ENCODE results near the gene TLE5. TPM values are rescaled to one million over a fixed set of nuclear protein-coding genes. Genes with fewer than 3 reads are reported as not detected.
A peak's percentile ranks its signal among the peaks of the same experiment; 100 is the strongest.

The TLE5 gene
- total RNA-seq, 3 donors from 2014 or later (not counting 1 experiment from before 2014, with no cell fraction given) = 943 to 1,012 (median 968) TPM

DNA sequence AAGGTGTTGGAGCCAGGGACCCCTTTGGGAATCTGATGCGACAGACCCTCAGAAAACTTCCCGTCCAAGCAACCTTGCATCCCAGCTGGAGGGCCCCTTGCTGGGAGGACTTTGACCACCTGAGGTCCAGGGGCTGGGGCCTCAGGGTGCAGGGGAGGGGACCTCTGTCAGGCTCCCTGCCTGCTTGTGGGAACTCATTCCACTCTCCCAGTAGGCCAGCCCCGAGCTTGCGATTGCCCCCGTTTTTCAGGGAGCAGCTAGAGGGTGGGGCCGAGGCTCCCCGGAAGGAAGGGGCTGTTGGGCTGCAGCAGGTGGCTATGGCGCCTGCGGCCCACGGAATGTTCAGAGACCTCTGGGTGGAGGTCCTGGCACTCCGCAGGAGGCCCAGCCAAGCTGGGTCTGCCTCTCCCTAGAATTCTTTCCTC, 34.6 kb upstream of the TLE5 start:
- TF ChIP-seq, protein P1, sequence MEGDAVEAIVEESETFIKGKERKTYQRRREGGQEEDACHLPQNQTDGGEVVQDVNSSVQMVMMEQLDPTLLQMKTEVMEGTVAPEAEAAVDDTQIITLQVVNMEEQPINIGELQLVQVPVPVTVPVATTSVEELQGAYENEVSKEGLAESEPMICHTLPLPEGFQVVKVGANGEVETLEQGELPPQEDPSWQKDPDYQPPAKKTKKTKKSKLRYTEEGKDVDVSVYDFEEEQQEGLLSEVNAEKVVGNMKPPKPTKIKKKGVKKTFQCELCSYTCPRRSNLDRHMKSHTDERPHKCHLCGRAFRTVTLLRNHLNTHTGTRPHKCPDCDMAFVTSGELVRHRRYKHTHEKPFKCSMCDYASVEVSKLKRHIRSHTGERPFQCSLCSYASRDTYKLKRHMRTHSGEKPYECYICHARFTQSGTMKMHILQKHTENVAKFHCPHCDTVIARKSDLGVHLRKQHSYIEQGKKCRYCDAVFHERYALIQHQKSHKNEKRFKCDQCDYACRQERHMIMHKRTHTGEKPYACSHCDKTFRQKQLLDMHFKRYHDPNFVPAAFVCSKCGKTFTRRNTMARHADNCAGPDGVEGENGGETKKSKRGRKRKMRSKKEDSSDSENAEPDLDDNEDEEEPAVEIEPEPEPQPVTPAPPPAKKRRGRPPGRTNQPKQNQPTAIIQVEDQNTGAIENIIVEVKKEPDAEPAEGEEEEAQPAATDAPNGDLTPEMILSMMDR (IDR thresholded peaks at IDR 0.05) = no peak
- DNase-seq = no peak

DNA sequence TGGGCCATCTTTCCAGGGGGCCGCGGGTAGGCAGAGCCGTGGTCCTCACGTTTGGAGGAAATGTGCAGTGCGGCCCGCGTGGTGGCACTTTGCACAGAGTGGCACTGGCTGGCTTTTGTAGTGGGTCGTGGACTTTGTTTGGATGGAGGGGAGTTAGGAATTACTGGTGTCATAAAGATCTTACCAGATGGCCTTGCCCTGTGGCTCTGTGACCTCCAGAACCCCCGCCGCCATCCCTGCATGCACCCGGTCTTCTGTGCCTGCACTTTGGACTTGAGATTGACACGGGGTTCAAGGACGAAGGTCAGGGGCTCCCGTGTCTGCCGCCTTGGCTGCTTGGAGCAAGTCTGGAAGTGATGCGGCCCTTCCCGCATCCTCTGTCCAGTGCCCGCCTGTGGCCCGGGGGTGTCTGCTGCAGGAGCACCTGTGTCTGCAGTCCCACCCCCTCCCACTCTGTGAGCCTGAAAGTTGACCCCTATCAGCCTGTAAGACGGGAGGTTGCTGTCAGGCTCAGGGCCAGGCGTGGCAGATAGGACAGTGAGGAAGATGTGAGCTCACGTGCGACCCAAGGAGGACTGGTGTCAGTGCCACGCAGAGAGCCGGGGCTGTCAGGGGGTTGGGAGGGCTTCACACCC, 34.1 kb upstream of the TLE5 start:
- H3K9me3 Mint-ChIP-seq = no peaks in the 10 kb centered on the region
- no peaks in the 10 kb centered on the region for H3K36me3 Mint-ChIP-seq
- Histone ChIP-seq H3K27ac (ENCODE audit: low read length) (no peak overlapping the region), H3K4me3 (ENCODE audit: low read length) (no peak overlapping the region), H3K36me3 (ENCODE audit: control insufficient read depth, insufficient read depth, low read length) (no peaks in the 10 kb centered on the region), H3K4me1 (ENCODE audit: control insufficient read depth, insufficient read depth, low read length) (peaks cover 37% of the 10 kb centered on the region), H3K27me3 (ENCODE audit: control insufficient read depth, insufficient read depth, low read length) (peaks cover 42% of the 10 kb centered on the region), H3K9me3 (ENCODE audit: control insufficient read depth, insufficient read depth, low read length) (no peaks in the 10 kb centered on the region)
- H3K27ac Mint-ChIP-seq = no peak overlapping the region
- TF ChIP-seq, protein P1 (IDR thresholded peaks at IDR 0.05) = no peak
- ATAC-seq = no peak
- WGBS (ENCODE audit: insufficient coverage) = 74% methylated on average over 25 of the region's 25 CpGs
- intact Hi-C loops (cut with micrococcal nuclease) = no loop called here
- H3K4me3 Mint-ChIP-seq = peak overlapping the region; percentile 47
- H3K27me3 Mint-ChIP-seq (ENCODE audit: low read depth in 2 of 2) = peaks cover 21 to 32% of the 10 kb centered on the region in 2 donors
- DNase-seq = no peak
- peaks cover 6 to 21% of the 10 kb centered on the region in 2 donors for H3K4me1 Mint-ChIP-seq

More for the DNA sequence above, 34.6 kb upstream of the TLE5 start:
- WGBS (ENCODE audit: insufficient coverage) = 90% methylated on average over 11 of the region's 11 CpGs
- H3K9me3 ChIP-seq (ENCODE audit: control insufficient read depth, insufficient read depth, low read length) = no peaks in the 10 kb centered on the region
- no peaks in the 10 kb centered on the region for H3K36me3 ChIP-seq (ENCODE audit: control insufficient read depth, insufficient read depth, low read length)
- peaks cover 6 to 21% of the 10 kb centered on the region in 2 donors for H3K4me1 Mint-ChIP-seq
- H3K27ac Mint-ChIP-seq = no peak overlapping the region
- H3K36me3 Mint-ChIP-seq = no peaks in the 10 kb centered on the region
- H3K27ac ChIP-seq (ENCODE audit: low read length) = no peak overlapping the region
- H3K27me3 Mint-ChIP-seq (ENCODE audit: low read depth in 2 of 2) = peaks cover 21 to 37% of the 10 kb centered on the region in 2 donors
- intact Hi-C loops (cut with micrococcal nuclease) = no loop called here
- no peak overlapping the region for H3K4me3 ChIP-seq (ENCODE audit: low read length)
- H3K9me3 Mint-ChIP-seq = no peaks in the 10 kb centered on the region
- ATAC-seq = no peak
- peaks cover 37% of the 10 kb centered on the region for H3K4me1 ChIP-seq (ENCODE audit: control insufficient read depth, insufficient read depth, low read length)
- peaks cover 42% of the 10 kb centered on the region for H3K27me3 ChIP-seq (ENCODE audit: control insufficient read depth, insufficient read depth, low read length)
- H3K4me3 Mint-ChIP-seq = no peak overlapping the region

DNA sequence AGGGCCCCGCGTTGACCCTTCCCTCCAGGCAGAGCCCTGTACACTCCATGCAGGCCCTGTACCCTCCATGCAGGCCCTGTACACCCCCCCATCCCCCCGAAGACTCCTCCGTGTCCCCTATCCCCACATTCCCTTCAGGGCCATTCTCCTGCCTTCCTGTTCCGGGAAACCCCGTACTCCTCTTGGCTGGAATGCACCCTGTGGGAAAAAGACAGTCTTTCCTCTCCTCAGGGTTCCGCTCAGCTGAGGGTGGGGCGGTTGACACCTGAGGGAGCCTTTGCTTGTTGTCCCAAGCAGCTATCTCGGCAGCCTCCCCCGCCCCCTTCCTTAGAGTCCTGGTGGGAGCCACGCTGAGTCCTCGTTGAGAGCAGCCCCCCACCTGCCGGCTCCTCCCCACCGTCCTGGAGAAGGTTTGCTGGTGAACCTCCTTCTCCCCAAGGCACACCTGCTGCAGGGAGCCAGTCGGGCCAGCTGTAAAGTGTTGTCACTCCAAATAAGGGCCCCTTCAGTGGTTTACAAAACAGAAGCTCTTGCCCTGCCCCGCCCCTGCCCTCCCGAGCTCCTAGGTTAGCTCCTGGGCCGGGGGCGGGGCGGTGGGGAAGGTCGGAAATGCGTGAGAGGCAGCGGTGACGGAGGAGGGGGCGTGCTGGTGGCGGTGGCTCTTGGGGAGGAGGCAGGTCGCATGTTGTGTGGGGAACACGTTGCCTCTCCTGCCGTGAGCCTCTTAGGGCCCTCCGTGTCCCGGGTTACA, 33.3 kb upstream of the TLE5 start:
- Mint-ChIP-seq H3K36me3 (no peaks in the 10 kb centered on the region), H3K4me1 (peaks cover 6 to 21% of the 10 kb centered on the region in 2 donors), H3K9me3 (no peaks in the 10 kb centered on the region), H3K4me3 (peak overlapping the region; percentile 81), H3K27ac (peak overlapping the region in 1 of 2 donors; percentile 53), H3K27me3 (ENCODE audit: low read depth in 2 of 2) (peaks cover 21 to 30% of the 10 kb centered on the region in 2 donors)
- intact Hi-C loops (cut with micrococcal nuclease) = no loop called here
- Histone ChIP-seq H3K27ac (ENCODE audit: low read length) (no peak overlapping the region), H3K4me1 (ENCODE audit: control insufficient read depth, insufficient read depth, low read length) (peaks cover 37% of the 10 kb centered on the region), H3K9me3 (ENCODE audit: control insufficient read depth, insufficient read depth, low read length) (no peaks in the 10 kb centered on the region), H3K36me3 (ENCODE audit: control insufficient read depth, insufficient read depth, low read length) (no peaks in the 10 kb centered on the region), H3K27me3 (ENCODE audit: control insufficient read depth, insufficient read depth, low read length) (peaks cover 42% of the 10 kb centered on the region), H3K4me3 (ENCODE audit: low read length) (no peak overlapping the region)
- ATAC-seq (no peak), DNase-seq (peak in 1 of 2 donors; percentile 87)
- WGBS (ENCODE audit: insufficient coverage) = 16% methylated on average over 31 of the region's 31 CpGs
- TF ChIP-seq, protein P1 (IDR thresholded peaks at IDR 0.05) = no peak

Measured in natural killer cell (primary cell).